PC-9 (cell line): ENCODE measurements around the gene SCGB2B2. TPM values are rescaled to one million over a fixed set of nuclear protein-coding genes. Genes with fewer than 3 reads are reported as not detected.
A peak's percentile ranks its signal among the peaks of the same experiment; 100 is the strongest.

Source experiments
- BruUV-seq: library from RNA; stranded (reverse); fragments of 400-500 nt; replicated peaks from 2 replicates; lab custom pipeline; 2021; lab: Mats Ljungman, UMichigan
- CTCF ChIA-PET: fragments of 300-600 bp; sonication (Branson Sonifier 250); formaldehyde crosslinking; loops from one replicate; lab custom pipeline; 2022; ENCODE audit warnings: antibody characterized with exemption; lab: Charles Lee
- POLR2A ChIA-PET: fragments of 300-600 bp; sonication (Branson Sonifier 250); formaldehyde crosslinking; loops from one replicate; lab custom pipeline; 2022; ENCODE audit warnings: antibody characterized with exemption; ENCODE audit not compliant: unreplicated experiment; lab: Charles Lee
- DNase-seq, 2 experiments: peaks; one replicate each; pipeline versions ENCODE4 v3.0.0 to v3.0.0-alpha.2; 2015 to 2022; ENCODE audit warnings: mixed read lengths in 1 of 2
- H2AFZ ChIP-seq: fragments of 200-600 bp; sonication (generic); 2 replicates; pipeline ENCODE4 v1.8.1; 2017; ENCODE audit warnings: antibody characterized with exemption
- H3F3A ChIP-seq: fragments of 200-600 bp; sonication (generic); 2 replicates; pipeline ENCODE4 v1.8.1; 2017; ENCODE audit warnings: antibody characterized with exemption, mild to moderate bottlenecking, low read depth; ENCODE audit not compliant: insufficient read depth
- H3K27ac ChIP-seq: fragments of 200-600 bp; sonication (generic); 2 replicates; pipeline ENCODE4 v1.6.1; 2016; ENCODE audit warnings: mixed run types
- H3K27me3 ChIP-seq: fragments of 200-600 bp; sonication (generic); 2 replicates; pipeline ENCODE4 v1.6.1; 2016; ENCODE audit warnings: low read depth, mixed run types; ENCODE audit not compliant: insufficient read depth
- H3K36me3 ChIP-seq: fragments of 200-600 bp; sonication (generic); 2 replicates; pipeline ENCODE4 v1.6.1; 2016; ENCODE audit warnings: low read depth, mixed run types
- H3K4me1 ChIP-seq: fragments of 200-600 bp; sonication (generic); replicated peaks from 2 replicates; pipeline ENCODE4 v1.6.1; 2016; ENCODE audit warnings: mixed run types; ENCODE audit not compliant: insufficient read depth
- H3K4me2 ChIP-seq: fragments of 200-600 bp; sonication (generic); 2 replicates; pipeline ENCODE4 v1.6.1; 2017; ENCODE audit warnings: mixed run types
- H3K4me3 ChIP-seq: fragments of 200-600 bp; sonication (generic); 2 replicates; pipeline ENCODE4 v1.6.1; 2016; ENCODE audit warnings: mixed run types
- H3K79me2 ChIP-seq: fragments of 200-600 bp; sonication (generic); 2 replicates; pipeline ENCODE4 v1.6.1; 2017; ENCODE audit warnings: low read depth, mixed run types
- H3K9me2 ChIP-seq: fragments of 200-600 bp; sonication (generic); 2 replicates; pipeline ENCODE4 v1.8.1; 2017; ENCODE audit warnings: mild to moderate bottlenecking; ENCODE audit not compliant: insufficient read depth
- H3K9me3 ChIP-seq: fragments of 200-600 bp; sonication (generic); 2 replicates; pipeline ENCODE4 v1.8.1; 2016; ENCODE audit warnings: low read depth; ENCODE audit not compliant: insufficient read depth
- H4K20me1 ChIP-seq: fragments of 200-600 bp; sonication (generic); 2 replicates; pipeline ENCODE4 v1.8.1; 2017; ENCODE audit not compliant: insufficient read depth
- CTCF ChIP-seq: fragments of 200-600 bp; sonication (generic); conservative IDR thresholded peaks from 2 replicates; pipeline ENCODE4 v1.6.1; 2017; ENCODE audit warnings: mixed run types, antibody characterized with exemption, mild to moderate bottlenecking, moderate library complexity
- EZH2 ChIP-seq: fragments of 200-600 bp; sonication (generic); IDR thresholded peaks from 2 replicates; pipeline ENCODE4 v1.8.0; 2017; ENCODE audit warnings: antibody characterized with exemption, low read depth
- intact Hi-C: fragments of 100-400 bp; cut with micrococcal nuclease; formaldehyde crosslinking; loops from one replicate; pipeline ENCODE4 v1.10.0; 2022; ENCODE audit not compliant: unreplicated experiment
- total RNA-seq: library from RNA; stranded (reverse); gene quantifications from 2 replicates; pipeline ENCODE4 v1.2.3, GENCODE V29; 2021

Gene SCGB2B2
- total RNA-seq, 1 experiment from 2014 or later = 1.4 TPM

- no peaks in the 10 kb centered on the region for H4K20me1 ChIP-seq
- TF ChIP-seq EZH2 (no peak), CTCF (no peak)
- H3K27me3 ChIP-seq = no peaks in the 10 kb centered on the region
- no peaks in the 10 kb centered on the region for H3K9me3 ChIP-seq
- no peaks in the 10 kb centered on the region for H3K36me3 ChIP-seq
- DNase-seq = no peak
- intact Hi-C loops = no loop called here
- POLR2A ChIA-PET = no interaction called here
- H3K4me2 ChIP-seq = no peak overlapping the region
- H3K27ac ChIP-seq = no peak overlapping the region
- H3K79me2 ChIP-seq = no peaks in the 10 kb centered on the region
- H3F3A ChIP-seq = no peaks in the 10 kb centered on the region
- peaks cover 5% of the 10 kb centered on the region; the same call in 1 of the 2 replicates for H3K4me1 ChIP-seq
- no peak overlapping the region for H2AFZ ChIP-seq
- no peaks in the 10 kb centered on the region for H3K9me2 ChIP-seq
- no TSS peak for BruUV-seq
- CTCF ChIA-PET = no interaction called here
- H3K4me3 ChIP-seq = no peak overlapping the region
These were observed 31.9 kb downstream of the SCGB2B2 start for GRCh38 chr19:34644991-34645461.

GRCh38 chr19:34642241-34642640 is 34.7 kb downstream of the SCGB2B2 start:
- H3F3A ChIP-seq = no peaks in the 10 kb centered on the region
- H3K9me3 ChIP-seq = no peaks in the 10 kb centered on the region
- H2AFZ ChIP-seq = no peak overlapping the region
- no peaks in the 10 kb centered on the region for H3K79me2 ChIP-seq
- ChIA-PET CTCF (no interaction called here), POLR2A (no interaction called here)
- no peak overlapping the region for H3K4me3 ChIP-seq
- H3K36me3 ChIP-seq = no peaks in the 10 kb centered on the region
- no peak overlapping the region for H3K27ac ChIP-seq
- no peaks in the 10 kb centered on the region for H3K27me3 ChIP-seq
- TF ChIP-seq CTCF (no peak), EZH2 (no peak)
- DNase-seq = no peak
- no peaks in the 10 kb centered on the region for H3K4me1 ChIP-seq
- intact Hi-C loops = no loop called here
- H3K4me2 ChIP-seq = no peak overlapping the region
- no peaks in the 10 kb centered on the region for H4K20me1 ChIP-seq
- H3K9me2 ChIP-seq = no peaks in the 10 kb centered on the region
- BruUV-seq = no TSS peak

- no peaks in the 10 kb centered on the region for H3K27me3 ChIP-seq
- H3K9me2 ChIP-seq = no peaks in the 10 kb centered on the region
- H2AFZ ChIP-seq = no peak overlapping the region
- TF ChIP-seq EZH2 (no peak), CTCF (peak; percentile 77)
- no peak overlapping the region for H3K4me2 ChIP-seq
- H4K20me1 ChIP-seq = no peaks in the 10 kb centered on the region
- H3K36me3 ChIP-seq = no peaks in the 10 kb centered on the region
- intact Hi-C loops = loop anchor here (1.0 kb wide), 1 partner anchor 73 kb away; no protein-coding TSS in a partner anchor
- H3K4me3 ChIP-seq = no peak overlapping the region
- no peaks in the 10 kb centered on the region for H3K9me3 ChIP-seq
- no peak overlapping the region for H3K27ac ChIP-seq
- H3K4me1 ChIP-seq = no peaks in the 10 kb centered on the region
- no peaks in the 10 kb centered on the region for H3F3A ChIP-seq
- no TSS peak for BruUV-seq
- POLR2A ChIA-PET = no interaction called here
- no peaks in the 10 kb centered on the region for H3K79me2 ChIP-seq
- CTCF ChIA-PET = interaction anchor here (0.6 kb wide), 1 partner anchor 663 kb away, joined by 21 read pairs; no protein-coding TSS in a partner anchor
- DNase-seq = peak in 1 of 2 experiments; percentile 18
These were observed 37.4 kb downstream of the SCGB2B2 start for GRCh38 chr19:34639491-34640085.
